Neuronal stem cell (in vitro differentiated cells): ENCODE results near the gene TIMP2.
A peak's percentile ranks its signal among the peaks of the same experiment; 100 is the strongest.

Experiments used
- DNase-seq: peaks from one replicate; pipeline ENCODE4 v3.0.0-alpha.2; 2013; ENCODE audit warnings: low spot score
- H2AFZ ChIP-seq: one replicate; pipeline ENCODE4 v1.6.1; 2013; ENCODE audit warnings: mild to moderate bottlenecking, low read length, inconsistent platforms
- H2AK5ac ChIP-seq: 2 replicates; pipeline ENCODE4 v1.6.1; 2013; ENCODE audit warnings: low read depth, mild to moderate bottlenecking, inconsistent platforms, low read length, moderate library complexity, mixed read lengths
- H2BK120ac ChIP-seq: 2 replicates; pipeline ENCODE4 v1.6.1; 2013; ENCODE audit warnings: low read depth, mild to moderate bottlenecking, inconsistent platforms, low read length, moderate library complexity, mixed read lengths
- H2BK12ac ChIP-seq: one replicate; pipeline ENCODE4 v1.6.1; 2013; ENCODE audit warnings: low read length, inconsistent platforms
- H2BK15ac ChIP-seq: 2 replicates; pipeline ENCODE4 v1.6.1; 2013; ENCODE audit warnings: mild to moderate bottlenecking, low read length, inconsistent platforms, mixed read lengths
- H2BK5ac ChIP-seq: one replicate; pipeline ENCODE4 v1.6.1; 2013; ENCODE audit warnings: inconsistent platforms, mild to moderate bottlenecking, low read length, moderate library complexity
- H3K14ac ChIP-seq: one replicate; pipeline ENCODE4 v1.6.1; 2013; ENCODE audit warnings: low read length, inconsistent platforms
- H3K18ac ChIP-seq: 2 replicates; pipeline ENCODE4 v1.6.1; 2013; ENCODE audit warnings: low read length, inconsistent platforms
- H3K23ac ChIP-seq: 2 replicates; pipeline ENCODE4 v1.6.1; 2013; ENCODE audit warnings: low read depth, mild to moderate bottlenecking, mixed read lengths, low read length, inconsistent platforms; ENCODE audit not compliant: poor library complexity
- H3K27ac ChIP-seq: replicated peaks from 3 replicates; pipeline ENCODE4 v1.5.1; 2013; ENCODE audit warnings: low read length, inconsistent platforms
- H3K27me3 ChIP-seq, 3 experiments: 2 replicates each; pipeline ENCODE4 v1.6.1; 2013; ENCODE audit warnings: low read length in 3 of 3, mild to moderate bottlenecking in 2 of 3, inconsistent platforms in 1 of 3, low read depth in 1 of 3, mixed read lengths in 1 of 3, moderate library complexity in 1 of 3; ENCODE audit not compliant: control insufficient read depth in 3 of 3, insufficient read depth in 3 of 3
- H3K36me3 ChIP-seq, 2 donors: replicated peaks in 1 of 2; 2 replicates each; pipeline ENCODE4 v1.6.1; 2013; ENCODE audit warnings: low read length in 2 of 2; ENCODE audit not compliant: control insufficient read depth in 2 of 2, insufficient read depth in 2 of 2
- H3K4ac ChIP-seq: 2 replicates; pipeline ENCODE4 v1.6.1; 2013; ENCODE audit warnings: inconsistent platforms, mild to moderate bottlenecking, low read length, moderate library complexity
- H3K4me1 ChIP-seq, 2 donors: 1 replicate in 1 of 2; 2 replicates in 1 of 2; pipeline ENCODE4 v1.6.1; 2013; ENCODE audit warnings: low read length in 2 of 2, low read depth in 1 of 2; ENCODE audit not compliant: control insufficient read depth in 2 of 2, insufficient read depth in 1 of 2
- H3K4me2 ChIP-seq: one replicate; pipeline ENCODE4 v1.6.1; 2013; ENCODE audit warnings: mild to moderate bottlenecking, low read length, inconsistent platforms; ENCODE audit not compliant: insufficient read depth, poor library complexity, severe bottlenecking
- H3K4me3 ChIP-seq, 2 donors: 2 replicates each; pipeline ENCODE4 v1.5.1; 2013; ENCODE audit warnings: low read length in 2 of 2, mild to moderate bottlenecking in 2 of 2, inconsistent platforms in 1 of 2, moderate library complexity in 1 of 2
- H3K79me1 ChIP-seq: one replicate; pipeline ENCODE4 v1.6.1; 2013; ENCODE audit warnings: low read depth, mild to moderate bottlenecking, inconsistent platforms, low read length, moderate library complexity
- H3K9ac ChIP-seq: one replicate; pipeline ENCODE4 v1.6.1; 2013; ENCODE audit warnings: mild to moderate bottlenecking, low read depth, low read length, inconsistent platforms; ENCODE audit not compliant: poor library complexity
- H3K9me3 ChIP-seq, 2 donors: replicated peaks in 1 of 2; 2 replicates each; pipeline versions ENCODE3 to v1.6.1; 2013; ENCODE audit warnings: low read length in 2 of 2, mild to moderate bottlenecking in 2 of 2, inconsistent platforms in 1 of 2, low read depth in 1 of 2, mixed read lengths in 1 of 2, moderate library complexity in 1 of 2; ENCODE audit not compliant: control insufficient read depth in 2 of 2, insufficient read depth in 1 of 2
- H4K8ac ChIP-seq: one replicate; pipeline ENCODE4 v1.6.1; 2013; ENCODE audit warnings: low read depth, mild to moderate bottlenecking, inconsistent platforms, low read length, moderate library complexity
- H4K91ac ChIP-seq: one replicate; pipeline ENCODE4 v1.6.1; 2013; ENCODE audit warnings: low read length, low read depth, mild to moderate bottlenecking, inconsistent platforms; ENCODE audit not compliant: poor library complexity
- WGBS, 2 donors: extraction: QIAGEN DNeasy Blood & Tissue Kit; methylation state at CpG; one replicate each; pipeline ENCODE4 v1.1.7; 2013; ENCODE audit warnings: missing lambda C conversion rate in 2 of 2, mixed read lengths in 1 of 2; ENCODE audit not compliant: insufficient read length in 2 of 2, insufficient replicate concordance in 1 of 2; ENCODE audit errors: extremely low coverage in 2 of 2; 5-methylcytosine and 5-hydroxymethylcytosine counted together

TIMP2 gene

DNA sequence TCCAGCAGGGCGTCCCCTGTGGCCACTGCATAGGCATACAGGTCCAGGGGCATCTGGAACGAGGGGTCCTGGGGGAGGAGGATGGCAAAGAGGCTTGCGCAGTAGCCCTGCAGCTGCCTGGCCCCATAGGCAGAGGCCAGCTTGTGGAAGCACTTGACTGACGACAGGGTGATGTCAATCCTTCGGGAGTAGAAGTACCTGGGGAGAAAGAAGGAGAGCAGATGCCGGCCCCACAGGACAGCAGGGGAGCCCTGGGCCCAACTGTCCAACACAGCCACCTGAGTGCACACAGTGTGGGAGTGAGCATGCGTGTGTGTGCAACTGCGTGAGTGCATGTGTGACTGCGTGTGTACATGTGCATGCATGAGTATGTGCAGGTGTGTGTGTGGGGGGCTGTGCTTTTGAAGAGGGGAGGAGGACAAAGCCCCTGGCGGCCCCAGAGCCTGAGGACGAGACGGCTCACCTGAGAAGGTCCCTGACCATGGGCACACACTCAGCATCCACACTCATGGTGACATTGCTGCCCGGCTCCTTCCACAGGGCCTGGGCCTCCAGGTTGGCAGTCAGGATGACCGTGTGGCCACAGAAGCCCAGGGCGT lies 47.4 kb upstream of the TIMP2 start:
- H2BK12ac ChIP-seq: peak overlapping the region; percentile 4
- H3K14ac ChIP-seq: no peak overlapping the region
- H3K27ac ChIP-seq: peak overlapping the region; percentile 31
- no peaks in the 10 kb centered on the region for H3K79me1 ChIP-seq
- H2BK15ac ChIP-seq: peak overlapping the region; percentile 79
- WGBS, 2 donors: no CpG with 5 or more reads among the region's 15 CpGs
- H3K4me2 ChIP-seq: no peak overlapping the region
- H2BK5ac ChIP-seq: no peak overlapping the region
- H3K4me3 ChIP-seq: no peak overlapping the region
- peak overlapping the region; percentile 45 for H3K9ac ChIP-seq
- H3K27me3 ChIP-seq: no peaks in the 10 kb centered on the region
- H2BK120ac ChIP-seq: no peak overlapping the region
- H3K4ac ChIP-seq: no peak overlapping the region
- no peak overlapping the region for H4K91ac ChIP-seq
- peaks cover 6 to 13% of the 10 kb centered on the region in 2 donors for H3K4me1 ChIP-seq
- no peak overlapping the region for H4K8ac ChIP-seq
- peak overlapping the region; percentile 78 for H2AK5ac ChIP-seq
- DNase-seq: no peak
- H3K23ac ChIP-seq: peak overlapping the region; percentile 60
- peaks cover 0 to 2% of the 10 kb centered on the region in 2 donors for H3K9me3 ChIP-seq
- H3K36me3 ChIP-seq: peaks cover 4 to 13% of the 10 kb centered on the region in 2 donors
- H3K18ac ChIP-seq: peak overlapping the region; percentile 84
- no peak overlapping the region for H2AFZ ChIP-seq

DNA sequence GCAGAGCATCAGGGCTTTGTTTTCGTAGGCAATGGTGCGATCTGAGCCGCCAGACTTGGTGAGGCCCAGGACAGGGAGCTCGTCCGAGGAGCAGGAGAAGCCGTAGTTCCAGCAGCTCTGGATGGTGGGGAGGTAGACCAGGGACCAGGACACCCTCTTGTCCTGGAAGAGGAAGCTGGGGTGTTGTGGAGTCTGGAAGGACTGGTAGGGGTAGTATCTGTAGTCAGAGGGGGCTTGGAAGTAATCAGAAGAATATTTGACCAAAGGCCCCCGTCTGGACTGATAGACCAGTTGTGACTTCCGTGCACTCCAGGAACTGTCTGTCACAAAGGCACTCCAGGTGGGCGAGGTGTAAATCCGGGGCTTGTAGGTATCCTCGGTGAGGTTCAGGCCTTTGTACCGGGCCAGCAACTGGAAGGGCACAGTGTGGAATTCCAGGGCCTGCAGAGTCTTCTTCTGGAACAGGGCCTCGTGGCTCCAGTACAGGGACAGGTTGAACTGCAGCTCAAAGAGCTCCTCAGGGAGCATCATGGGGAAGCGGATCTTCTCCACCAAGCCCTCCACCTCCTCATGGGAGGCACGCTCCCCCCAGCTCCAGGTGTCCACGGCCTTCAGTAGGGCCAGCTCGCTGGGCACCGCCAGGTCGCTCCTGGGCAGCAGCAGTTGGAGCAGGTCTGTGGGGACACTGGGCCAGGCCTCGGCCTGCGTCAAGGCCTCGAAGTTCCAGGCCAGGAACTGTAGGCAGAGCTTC lies 46.7 kb upstream of the TIMP2 start:
- peaks cover 0 to 2% of the 10 kb centered on the region in 2 donors for H3K9me3 ChIP-seq
- H3K4ac ChIP-seq: no peak overlapping the region
- peak overlapping the region; percentile 89 for H2AK5ac ChIP-seq
- no peak overlapping the region for H3K9ac ChIP-seq
- peak overlapping the region; percentile 4 for H2BK12ac ChIP-seq
- WGBS, 2 donors: no CpG with 5 or more reads among the region's 22 CpGs
- H3K4me2 ChIP-seq: no peak overlapping the region
- peak overlapping the region; percentile 22 for H2BK15ac ChIP-seq
- H3K18ac ChIP-seq: peak overlapping the region; percentile 33
- no peak overlapping the region for H2BK120ac ChIP-seq
- no peak for DNase-seq
- H2AFZ ChIP-seq: peak overlapping the region; percentile 35
- H3K4me1 ChIP-seq: peaks cover 6 to 13% of the 10 kb centered on the region in 2 donors
- no peak overlapping the region for H2BK5ac ChIP-seq
- H3K23ac ChIP-seq: peak overlapping the region; percentile 14
- H3K27ac ChIP-seq: no peak overlapping the region
- no peaks in the 10 kb centered on the region for H3K27me3 ChIP-seq
- no peak overlapping the region for H4K8ac ChIP-seq
- H3K4me3 ChIP-seq: no peak overlapping the region
- H3K14ac ChIP-seq: peak overlapping the region; percentile 48
- peaks cover 4 to 13% of the 10 kb centered on the region in 2 donors for H3K36me3 ChIP-seq
- no peaks in the 10 kb centered on the region for H3K79me1 ChIP-seq
- no peak overlapping the region for H4K91ac ChIP-seq

DNA sequence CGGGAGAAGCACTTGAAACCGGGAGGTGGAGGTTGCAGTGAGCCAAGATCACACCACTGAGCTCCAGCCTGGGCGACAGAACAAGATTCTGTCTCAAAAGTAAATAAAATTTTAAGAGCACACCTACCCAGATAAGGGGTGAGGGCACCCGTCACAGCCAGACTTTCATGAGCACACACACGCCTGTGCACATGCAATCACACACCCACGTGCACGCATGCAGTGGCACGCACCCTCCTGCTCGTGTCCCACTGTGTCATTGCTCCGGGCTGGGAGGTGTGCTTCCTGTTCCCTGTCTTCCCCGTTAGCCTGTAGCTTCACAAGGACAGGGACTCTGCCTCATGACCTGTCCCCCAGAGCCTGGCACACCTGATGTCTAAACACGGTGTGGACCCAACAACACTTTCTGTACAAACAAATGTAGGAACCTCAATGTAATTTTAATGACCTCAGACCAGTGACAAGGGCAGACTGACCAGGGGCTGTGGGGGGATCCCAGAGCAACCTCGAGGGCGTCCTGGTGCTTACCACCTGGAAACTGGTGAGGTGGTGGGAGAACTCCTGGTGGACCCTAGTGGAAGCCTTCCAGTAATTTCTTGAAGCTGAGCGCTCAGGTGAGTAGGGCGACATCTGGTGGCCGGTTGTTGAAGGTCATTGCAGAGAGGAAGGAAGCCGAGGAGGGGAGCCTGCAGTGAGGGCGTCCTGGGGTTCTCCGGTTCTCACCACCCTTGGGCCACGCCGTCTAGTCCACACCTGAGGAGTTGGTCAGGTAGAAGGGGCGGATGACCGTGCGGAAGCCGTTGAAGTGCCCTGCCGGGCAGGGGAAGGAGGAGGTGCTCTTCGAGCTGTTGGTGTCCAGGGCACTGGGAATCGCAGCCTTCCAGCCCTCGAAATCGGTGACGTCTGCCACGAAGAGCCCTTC lies 45.9 kb upstream of the TIMP2 start:
- Histone ChIP-seq H2BK120ac (no peak overlapping the region), H3K79me1 (no peaks in the 10 kb centered on the region), H3K9ac (peak overlapping the region; percentile 57), H2BK5ac (no peak overlapping the region), H3K36me3 (peaks cover 4 to 13% of the 10 kb centered on the region in 2 donors), H2BK12ac (peak overlapping the region; percentile 95), H2AFZ (peak overlapping the region; percentile 35), H3K18ac (peak overlapping the region; percentile 76), H2AK5ac (peak overlapping the region; percentile 89), H3K27ac (no peak overlapping the region), H3K14ac (peak overlapping the region; percentile 48), H3K23ac (peak overlapping the region; percentile 14), H3K4me1 (peaks cover 6 to 13% of the 10 kb centered on the region in 2 donors), H4K91ac (no peak overlapping the region), H3K4me2 (no peak overlapping the region), H4K8ac (peak overlapping the region; percentile 33), H3K9me3 (peaks cover 0 to 2% of the 10 kb centered on the region in 2 donors), H3K4ac (no peak overlapping the region), H2BK15ac (no peak overlapping the region), H3K27me3 (no peaks in the 10 kb centered on the region), H3K4me3 (no peak overlapping the region)
- peak; percentile 77 for DNase-seq
- no CpG with 5 or more reads among the region's 33 CpGs for WGBS, 2 donors
